NK-92 (cell line): ENCODE results near the gene SRGAP2.
"Not testable (repeated sequence)": the region's sequence is repeated elsewhere in the genome, so short reads cannot be mapped to it uniquely, and the experiment has no call there.

Experiments
- DNase-seq: peaks from one replicate; lab custom pipeline; 2025; ENCODE audit not compliant: unreplicated experiment; lab: John Stamatoyannopoulos, UW

Gene SRGAP2

GRCh38 chr1:206204871-206205270 is 1.5 kb downstream of the SRGAP2 start:
- not testable (repeated sequence) for DNase-seq

GRCh38 chr1:206205569-206205968 is 2.2 kb downstream of the SRGAP2 start:
- not testable (repeated sequence) for DNase-seq

- DNase-seq, result not testable (repeated sequence)
Observed at GRCh38 chr1:206210802-206211201, 7.5 kb downstream of the SRGAP2 start.

GRCh38 chr1:206215600-206216392 is 12.5 kb downstream of the SRGAP2 start:
- not testable (repeated sequence) for DNase-seq

GRCh38 chr1:206218285-206218684 is 14.9 kb downstream of the SRGAP2 start:
- DNase-seq, result not testable (repeated sequence)

- not testable (repeated sequence) for DNase-seq
Observed at GRCh38 chr1:206218765-206219164, 15.4 kb downstream of the SRGAP2 start.

- not testable (repeated sequence) for DNase-seq
Observed at GRCh38 chr1:206219514-206220331, 16.4 kb downstream of the SRGAP2 start.

- not testable (repeated sequence) for DNase-seq
Observed at GRCh38 chr1:206220332-206221000, 17.1 kb downstream of the SRGAP2 start.

GRCh38 chr1:206221585-206221984 is 18.2 kb downstream of the SRGAP2 start:
- DNase-seq, result not testable (repeated sequence)

GRCh38 chr1:206224190-206224776 is 20.9 kb downstream of the SRGAP2 start:
- not testable (repeated sequence) for DNase-seq

GRCh38 chr1:206225386-206225785 is 22.0 kb downstream of the SRGAP2 start:
- not testable (repeated sequence) for DNase-seq

GRCh38 chr1:206226886-206227285 is 23.5 kb downstream of the SRGAP2 start:
- DNase-seq, result not testable (repeated sequence)

- not testable (repeated sequence) for DNase-seq
Observed at GRCh38 chr1:206229286-206229685, 25.9 kb downstream of the SRGAP2 start.

GRCh38 chr1:206231989-206232388 is 28.6 kb downstream of the SRGAP2 start:
- DNase-seq, result not testable (repeated sequence)

GRCh38 chr1:206232970-206233645 is 29.8 kb downstream of the SRGAP2 start:
- DNase-seq, result not testable (repeated sequence)

GRCh38 chr1:206234189-206234916 is 31.0 kb downstream of the SRGAP2 start:
- not testable (repeated sequence) for DNase-seq

- DNase-seq, result not testable (repeated sequence)
Observed at GRCh38 chr1:206235190-206235589, 31.8 kb downstream of the SRGAP2 start.

GRCh38 chr1:206240288-206240687 is 36.9 kb downstream of the SRGAP2 start:
- DNase-seq, result not testable (repeated sequence)

GRCh38 chr1:206243335-206243734 is 40.0 kb downstream of the SRGAP2 start:
- DNase-seq, result not testable (repeated sequence)

GRCh38 chr1:206245479-206245878 is 42.1 kb downstream of the SRGAP2 start:
- DNase-seq, result not testable (repeated sequence)
